ENCODE results near the gene WDFY2.
A peak's percentile ranks its signal among the peaks of the same experiment; 100 is the strongest.
"Not testable (repeated sequence)": the region's sequence is repeated elsewhere in the genome, so short reads cannot be mapped to it uniquely, and the experiment has no call there.

WDFY2 gene

DNA sequence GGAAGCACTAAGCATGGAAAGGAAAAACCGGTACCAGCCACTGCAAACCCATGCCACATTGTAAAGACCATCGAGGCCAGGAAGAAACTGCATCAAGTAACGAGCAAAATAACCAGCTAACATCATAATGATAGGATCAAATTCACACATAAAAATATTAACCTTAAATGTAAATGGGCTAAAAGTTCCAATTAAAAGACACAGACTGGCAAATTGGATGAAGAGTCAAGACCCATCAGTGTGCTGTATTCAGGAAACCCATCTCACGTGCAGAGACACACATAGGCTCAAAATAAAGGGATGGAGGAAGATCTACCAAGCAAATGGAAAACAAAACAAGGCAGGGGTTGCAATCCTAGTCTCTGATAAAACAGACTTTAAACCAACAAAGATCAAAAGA is 15.3 kb upstream of the WDFY2 start:
- not testable (repeated sequence) for H3K27me3 ChIP-seq (replicated peaks; ENCODE audit: control insufficient read depth, insufficient read depth, low read length); H3K36me3 ChIP-seq (ENCODE audit: control insufficient read depth, insufficient read depth, low read length, severe bottlenecking); H3K4me3 ChIP-seq (ENCODE audit: low read length); DNase-seq (ENCODE audit: low read depth); H3K9ac ChIP-seq (ENCODE audit: low read length); H3K9me3 ChIP-seq (ENCODE audit: control insufficient read depth, low read length); H3K4me1 ChIP-seq (ENCODE audit: control insufficient read depth, insufficient read depth, low read length)

DNA sequence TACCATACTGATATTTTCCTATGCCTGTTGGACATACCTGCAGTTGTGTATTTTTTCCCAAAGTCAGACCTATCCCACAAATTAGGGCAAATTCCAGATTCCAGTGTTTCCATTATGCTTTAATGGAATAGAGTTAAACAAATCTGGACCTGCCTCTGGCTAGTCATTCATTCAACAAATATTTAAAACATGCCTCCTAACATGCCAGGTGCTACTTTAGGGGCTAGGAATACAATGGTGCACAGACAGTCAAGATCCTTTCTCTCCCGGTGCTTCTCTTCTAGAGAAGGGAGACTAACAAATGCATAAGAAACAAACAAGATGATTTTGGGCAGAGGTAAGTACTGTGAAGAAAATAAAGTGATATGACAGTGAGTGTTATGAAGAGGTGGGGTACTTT is 7.5 kb upstream of the WDFY2 start:
- H3K9ac ChIP-seq (ENCODE audit: low read length): no peak overlapping the region
- no peaks in the 10 kb centered on the region for H3K27me3 ChIP-seq (replicated peaks; ENCODE audit: control insufficient read depth, insufficient read depth, low read length)
- H3K4me3 ChIP-seq (ENCODE audit: low read length): no peak overlapping the region
- peaks cover 4% of the 10 kb centered on the region for H3K4me1 ChIP-seq (ENCODE audit: control insufficient read depth, insufficient read depth, low read length)
- H3K9me3 ChIP-seq (ENCODE audit: control insufficient read depth, low read length): no peaks in the 10 kb centered on the region
- DNase-seq (ENCODE audit: low read depth): no peak
- no peaks in the 10 kb centered on the region for H3K36me3 ChIP-seq (ENCODE audit: control insufficient read depth, insufficient read depth, low read length, severe bottlenecking)

DNA sequence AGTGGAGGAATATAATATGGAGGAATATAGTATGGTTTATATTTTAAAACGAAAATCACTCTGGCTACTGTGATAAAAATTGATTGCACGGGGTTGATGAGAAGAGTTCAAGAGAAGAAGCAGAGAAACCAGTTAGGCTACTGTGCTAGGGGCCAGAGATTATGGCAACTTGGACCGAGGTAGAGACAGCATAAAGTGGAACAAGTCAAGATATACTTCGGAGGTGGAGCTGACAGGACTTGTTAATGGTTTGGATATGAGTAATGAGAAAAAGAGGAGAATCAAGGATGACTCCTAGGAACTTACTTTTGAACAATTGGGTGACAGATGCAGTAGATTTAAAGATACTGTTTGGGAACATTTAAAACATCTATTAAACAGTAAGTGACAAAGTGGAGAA is 6.6 kb upstream of the WDFY2 start:
- no peak overlapping the region for H3K4me3 ChIP-seq (ENCODE audit: low read length)
- no peak overlapping the region for H3K9ac ChIP-seq (ENCODE audit: low read length)
- DNase-seq (ENCODE audit: low read depth): no peak
- H3K27me3 ChIP-seq (replicated peaks; ENCODE audit: control insufficient read depth, insufficient read depth, low read length): no peaks in the 10 kb centered on the region
- H3K9me3 ChIP-seq (ENCODE audit: control insufficient read depth, low read length): no peaks in the 10 kb centered on the region
- no peaks in the 10 kb centered on the region for H3K36me3 ChIP-seq (ENCODE audit: control insufficient read depth, insufficient read depth, low read length, severe bottlenecking)
- peaks cover 4% of the 10 kb centered on the region for H3K4me1 ChIP-seq (ENCODE audit: control insufficient read depth, insufficient read depth, low read length)

DNA sequence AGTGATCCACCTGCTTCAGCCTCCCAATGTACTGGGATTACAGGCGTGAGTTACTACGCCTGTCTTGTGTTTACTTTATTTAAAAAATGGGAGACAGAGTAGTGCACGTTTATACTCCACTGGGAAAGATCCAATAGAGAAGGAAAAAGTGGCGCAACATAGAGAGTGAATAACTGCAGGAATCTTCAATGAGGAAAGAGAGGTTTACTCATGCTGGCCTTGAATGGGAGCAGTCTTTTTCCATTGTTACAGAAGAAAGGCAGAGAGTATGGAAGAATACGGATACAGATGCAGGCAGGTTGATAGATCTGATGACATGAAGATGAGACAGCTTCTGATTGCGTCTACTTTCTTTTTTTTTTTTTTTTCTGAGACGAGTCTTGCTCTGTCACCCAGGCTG is 4.6 kb upstream of the WDFY2 start:
- peaks cover 8% of the 10 kb centered on the region for H3K4me1 ChIP-seq (ENCODE audit: control insufficient read depth, insufficient read depth, low read length)
- no peaks in the 10 kb centered on the region for H3K27me3 ChIP-seq (replicated peaks; ENCODE audit: control insufficient read depth, insufficient read depth, low read length)
- no peaks in the 10 kb centered on the region for H3K9me3 ChIP-seq (ENCODE audit: control insufficient read depth, low read length)
- no peaks in the 10 kb centered on the region for H3K36me3 ChIP-seq (ENCODE audit: control insufficient read depth, insufficient read depth, low read length, severe bottlenecking)
- H3K4me3 ChIP-seq (ENCODE audit: low read length): no peak overlapping the region
- no peak for DNase-seq (ENCODE audit: low read depth)
- H3K9ac ChIP-seq (ENCODE audit: low read length): no peak overlapping the region

DNA sequence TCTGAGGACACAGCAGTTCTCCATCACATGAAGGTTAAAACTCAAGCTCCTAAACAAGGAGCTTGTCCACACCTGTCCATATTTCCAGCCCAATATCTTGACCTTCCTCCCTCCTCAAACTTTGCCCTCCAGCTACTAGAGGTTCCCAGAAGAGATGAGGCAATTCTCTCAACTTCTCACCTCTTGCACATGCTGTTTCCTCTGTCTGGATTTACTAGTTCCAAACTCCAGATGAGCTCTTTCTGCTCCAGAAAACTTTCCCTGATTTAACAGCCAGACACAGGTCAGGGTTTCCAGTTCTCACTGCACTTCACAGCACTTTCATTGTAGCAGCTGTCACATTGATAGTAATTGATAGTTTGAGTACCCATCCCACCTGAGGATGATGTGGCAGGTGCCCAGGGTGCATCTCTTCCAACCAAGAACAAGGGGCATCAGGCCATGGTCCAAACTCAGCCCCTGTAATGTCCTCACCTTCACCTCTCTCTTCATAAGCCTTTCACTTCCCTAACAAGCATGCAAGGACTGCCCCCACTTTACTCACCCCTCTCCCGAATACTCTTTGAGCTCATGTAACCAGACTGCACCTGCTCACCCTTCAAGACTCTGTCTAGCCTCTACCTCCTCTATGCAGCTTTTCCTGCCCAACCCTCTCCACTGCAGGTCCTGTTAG is 3.0 kb upstream of the WDFY2 start:
- no peaks in the 10 kb centered on the region for H3K9me3 ChIP-seq (ENCODE audit: control insufficient read depth, low read length)
- no peak overlapping the region for H3K9ac ChIP-seq (ENCODE audit: low read length)
- H3K4me3 ChIP-seq (ENCODE audit: low read length): no peak overlapping the region
- H3K36me3 ChIP-seq (ENCODE audit: control insufficient read depth, insufficient read depth, low read length, severe bottlenecking): no peaks in the 10 kb centered on the region
- no peaks in the 10 kb centered on the region for H3K27me3 ChIP-seq (replicated peaks; ENCODE audit: control insufficient read depth, insufficient read depth, low read length)
- no peak for DNase-seq (ENCODE audit: low read depth)
- H3K4me1 ChIP-seq (ENCODE audit: control insufficient read depth, insufficient read depth, low read length): peaks cover 17% of the 10 kb centered on the region

DNA sequence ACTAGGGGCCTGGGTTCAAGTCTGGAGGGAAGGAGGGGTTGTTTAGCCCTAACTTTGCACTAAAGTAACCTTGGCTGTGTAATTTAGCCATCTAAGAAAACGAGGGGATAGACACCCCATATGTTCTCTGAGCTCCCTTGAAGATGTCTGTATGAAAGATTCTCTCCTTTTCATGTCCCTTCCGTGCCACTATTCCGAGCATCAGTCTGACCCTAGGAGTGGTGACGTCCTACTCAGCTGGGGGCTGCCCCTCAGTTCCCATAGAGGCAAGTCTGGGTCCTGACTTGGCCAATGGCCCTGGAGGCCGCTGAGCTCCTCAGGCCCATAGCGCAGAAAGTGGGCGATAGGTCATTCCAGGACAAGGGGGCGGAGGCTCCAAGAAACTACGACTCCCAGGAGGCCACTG is 790 bp upstream of the WDFY2 start:
- Histone ChIP-seq H3K4me1 (ENCODE audit: control insufficient read depth, insufficient read depth, low read length) (peaks cover 22% of the 10 kb centered on the region), H3K9me3 (ENCODE audit: control insufficient read depth, low read length) (no peaks in the 10 kb centered on the region), H3K9ac (ENCODE audit: low read length) (peak overlapping the region; percentile 73), H3K4me3 (ENCODE audit: low read length) (peak overlapping the region; percentile 75), H3K36me3 (ENCODE audit: control insufficient read depth, insufficient read depth, low read length, severe bottlenecking) (no peaks in the 10 kb centered on the region), H3K27me3 (replicated peaks; ENCODE audit: control insufficient read depth, insufficient read depth, low read length) (no peaks in the 10 kb centered on the region)
- DNase-seq (ENCODE audit: low read depth): no peak

DNA sequence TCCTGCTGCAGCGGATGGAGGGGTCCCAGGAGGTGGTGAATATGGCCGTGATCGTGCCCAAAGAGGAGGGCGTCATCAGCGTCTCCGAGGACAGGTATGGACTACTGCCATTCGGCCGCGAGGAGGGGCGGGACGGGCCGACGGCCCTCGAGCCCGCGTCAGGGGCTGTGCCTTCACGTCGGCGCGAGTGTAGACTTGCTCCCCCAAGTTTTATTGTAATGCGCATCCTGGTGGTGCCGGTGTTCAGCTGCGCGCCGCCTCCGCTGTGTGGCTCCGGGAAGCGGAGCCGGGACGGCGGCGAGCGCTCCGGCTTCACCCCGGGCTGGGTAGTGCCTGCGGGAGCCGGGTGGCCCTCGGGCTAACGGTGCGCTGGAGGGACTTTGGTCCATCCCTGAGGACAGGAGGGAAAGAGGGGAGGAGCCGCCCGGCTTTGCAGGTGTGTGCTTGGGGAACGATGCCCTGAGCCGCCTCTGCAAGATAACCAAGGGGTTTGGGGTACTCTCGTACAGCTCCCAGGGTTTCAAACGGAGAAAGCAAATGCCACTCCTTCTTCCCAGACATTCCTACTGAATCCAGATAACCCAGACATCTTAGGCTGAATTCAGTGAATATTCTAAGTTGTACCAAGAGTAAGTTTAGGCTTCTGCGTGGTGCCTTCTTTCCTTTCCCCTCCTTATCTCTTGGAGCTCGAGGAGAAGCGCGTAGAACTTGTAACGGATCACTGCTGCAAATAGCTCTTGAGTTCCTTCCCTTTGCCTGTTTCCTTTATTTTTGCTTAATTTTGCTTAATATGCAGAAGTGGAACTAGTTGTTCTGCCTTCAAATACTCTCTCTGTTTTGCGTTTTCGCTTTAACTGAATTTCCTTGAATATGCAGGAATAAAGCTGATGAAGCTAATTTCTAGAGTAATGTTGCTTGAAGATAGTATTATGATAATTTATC is 740 bp downstream of the WDFY2 start:
- Histone ChIP-seq H3K9me3 (ENCODE audit: control insufficient read depth, low read length) (no peaks in the 10 kb centered on the region), H3K36me3 (ENCODE audit: control insufficient read depth, insufficient read depth, low read length, severe bottlenecking) (no peaks in the 10 kb centered on the region), H3K27me3 (replicated peaks; ENCODE audit: control insufficient read depth, insufficient read depth, low read length) (no peaks in the 10 kb centered on the region), H3K9ac (ENCODE audit: low read length) (peak overlapping the region; percentile 89), H3K4me3 (ENCODE audit: low read length) (peak overlapping the region; percentile 91), H3K4me1 (ENCODE audit: control insufficient read depth, insufficient read depth, low read length) (peaks cover 33% of the 10 kb centered on the region)
- DNase-seq (ENCODE audit: low read depth): peak; percentile 72

DNA sequence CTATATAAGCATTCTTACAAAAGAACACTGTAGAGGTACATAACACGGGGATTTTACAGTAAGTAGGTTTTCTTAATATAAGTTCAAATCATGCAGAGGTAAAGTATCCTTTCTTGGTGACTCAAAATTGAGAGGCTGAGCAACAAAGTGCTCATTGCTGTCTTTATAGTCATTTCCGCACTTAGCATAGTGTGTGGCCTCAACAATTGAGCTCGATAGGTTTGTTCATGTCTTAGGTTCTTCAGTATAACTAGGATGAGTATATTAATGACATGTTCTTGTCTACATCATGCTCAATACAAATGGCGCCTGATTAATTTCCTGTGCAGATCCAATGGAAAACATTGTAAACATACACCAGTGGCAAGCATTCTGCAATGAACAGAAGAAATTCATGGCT is 1.4 kb downstream of the WDFY2 start:
- no peaks in the 10 kb centered on the region for H3K9me3 ChIP-seq (ENCODE audit: control insufficient read depth, low read length)
- DNase-seq (ENCODE audit: low read depth): peak; percentile 38

DNA sequence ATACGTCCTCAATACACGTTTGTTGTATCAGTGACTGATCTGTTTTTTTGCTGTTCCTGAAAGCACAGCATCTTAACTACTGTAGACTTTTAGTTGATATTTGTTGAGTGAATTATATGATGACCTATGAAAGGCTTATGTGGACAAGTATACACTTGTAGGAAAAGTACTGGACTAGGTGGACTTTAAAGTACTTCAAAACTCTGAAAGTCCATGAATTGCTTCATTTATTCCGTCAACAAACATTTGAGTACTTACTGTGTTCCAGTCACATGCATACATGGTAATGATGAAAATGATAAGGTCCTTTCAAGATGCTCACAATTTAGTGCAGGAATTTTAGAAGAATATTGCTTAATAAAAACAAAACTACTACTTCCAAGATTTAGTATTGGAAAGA is 3.1 kb downstream of the WDFY2 start:
- Histone ChIP-seq H3K36me3 (ENCODE audit: control insufficient read depth, insufficient read depth, low read length, severe bottlenecking) (no peaks in the 10 kb centered on the region), H3K9ac (ENCODE audit: low read length) (no peak overlapping the region), H3K27me3 (replicated peaks; ENCODE audit: control insufficient read depth, insufficient read depth, low read length) (no peaks in the 10 kb centered on the region), H3K9me3 (ENCODE audit: control insufficient read depth, low read length) (no peaks in the 10 kb centered on the region), H3K4me1 (ENCODE audit: control insufficient read depth, insufficient read depth, low read length) (peaks cover 53% of the 10 kb centered on the region), H3K4me3 (ENCODE audit: low read length) (no peak overlapping the region)
- DNase-seq (ENCODE audit: low read depth): no peak

More for the DNA sequence above, 1.4 kb downstream of the WDFY2 start:
- peak overlapping the region; percentile 91 for H3K4me3 ChIP-seq (ENCODE audit: low read length)
- H3K9ac ChIP-seq (ENCODE audit: low read length): peak overlapping the region; percentile 89
- H3K27me3 ChIP-seq (replicated peaks; ENCODE audit: control insufficient read depth, insufficient read depth, low read length): no peaks in the 10 kb centered on the region
- no peaks in the 10 kb centered on the region for H3K36me3 ChIP-seq (ENCODE audit: control insufficient read depth, insufficient read depth, low read length, severe bottlenecking)
- H3K4me1 ChIP-seq (ENCODE audit: control insufficient read depth, insufficient read depth, low read length): peaks cover 39% of the 10 kb centered on the region

DNA sequence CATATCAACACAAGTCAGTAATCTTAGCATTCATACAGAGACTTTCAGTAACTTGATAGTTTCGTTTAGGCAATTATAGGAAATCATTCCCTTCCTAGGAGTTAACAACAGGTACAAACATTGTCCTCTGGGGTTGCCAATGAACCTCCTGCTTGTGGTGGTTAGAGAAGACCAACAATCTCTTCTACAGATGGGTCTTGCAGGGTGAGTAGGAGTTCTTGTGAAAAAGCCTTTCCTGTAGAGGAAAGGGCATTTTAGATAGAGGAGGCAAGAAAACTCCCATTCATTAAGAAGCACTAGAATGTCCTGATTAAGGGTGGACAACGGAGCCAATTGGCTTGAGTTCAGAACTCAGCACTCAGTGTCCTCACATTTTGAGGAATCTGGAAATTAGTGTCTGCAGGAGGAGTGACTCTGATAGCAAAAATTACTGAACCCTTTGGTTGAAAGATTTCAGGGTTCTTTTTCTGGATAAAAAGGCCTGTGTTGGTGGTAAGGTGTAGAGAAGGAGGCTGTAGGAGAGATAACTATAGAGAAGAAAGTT is 4.2 kb downstream of the WDFY2 start:
- no peaks in the 10 kb centered on the region for H3K27me3 ChIP-seq (replicated peaks; ENCODE audit: control insufficient read depth, insufficient read depth, low read length)
- H3K9ac ChIP-seq (ENCODE audit: low read length): no peak overlapping the region
- no peaks in the 10 kb centered on the region for H3K9me3 ChIP-seq (ENCODE audit: control insufficient read depth, low read length)
- no peaks in the 10 kb centered on the region for H3K36me3 ChIP-seq (ENCODE audit: control insufficient read depth, insufficient read depth, low read length, severe bottlenecking)
- no peak for DNase-seq (ENCODE audit: low read depth)
- peaks cover 50% of the 10 kb centered on the region for H3K4me1 ChIP-seq (ENCODE audit: control insufficient read depth, insufficient read depth, low read length)
- no peak overlapping the region for H3K4me3 ChIP-seq (ENCODE audit: low read length)

DNA sequence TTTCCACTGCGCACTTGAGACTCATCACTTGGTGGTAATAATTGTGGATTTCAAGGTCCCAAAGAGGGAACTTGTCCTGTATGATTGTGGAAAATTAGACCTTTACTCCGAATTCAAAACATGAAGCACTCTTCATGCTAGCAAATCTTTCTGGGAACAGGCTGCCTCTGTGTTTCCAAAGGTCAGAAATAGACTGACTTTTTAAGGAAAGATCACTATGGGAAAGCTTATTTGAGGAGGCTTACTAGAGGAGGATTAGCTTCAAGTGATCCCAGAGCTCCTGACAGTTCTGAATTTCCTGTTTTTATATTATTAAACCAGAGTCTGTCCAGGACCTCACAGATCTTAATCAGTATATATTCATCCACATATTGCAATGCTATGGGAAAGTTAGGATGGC is 5.5 kb downstream of the WDFY2 start:
- DNase-seq (ENCODE audit: low read depth): peak; percentile 22
- H3K4me3 ChIP-seq (ENCODE audit: low read length): peak overlapping the region; percentile 63
- H3K4me1 ChIP-seq (ENCODE audit: control insufficient read depth, insufficient read depth, low read length): peaks cover 49% of the 10 kb centered on the region

More for the DNA sequence above, 5.5 kb downstream of the WDFY2 start:
- H3K36me3 ChIP-seq (ENCODE audit: control insufficient read depth, insufficient read depth, low read length, severe bottlenecking): no peaks in the 10 kb centered on the region
- no peaks in the 10 kb centered on the region for H3K27me3 ChIP-seq (replicated peaks; ENCODE audit: control insufficient read depth, insufficient read depth, low read length)
- peak overlapping the region; percentile 55 for H3K9ac ChIP-seq (ENCODE audit: low read length)
- no peaks in the 10 kb centered on the region for H3K9me3 ChIP-seq (ENCODE audit: control insufficient read depth, low read length)

Measured in adipocyte (in vitro differentiated cells).